ENCODE data around the gene VARS2.

GRCh38 chr6:30898750-30899360 lies 15.2 kb upstream of the VARS2 start:
- TF ChIP-seq CTCF (IDR thresholded peaks at IDR 0.05 in 4 of 5, conservative IDR thresholded peaks at IDR 0.05 in 1 of 5) (no peak), POLR2A (IDR thresholded peaks at IDR 0.05) (no peak)

Data from gastrocnemius medialis (tissue), 4 donors.